Measurements from ENCODE around the gene ACAP1. TPM values are rescaled to one million over a fixed set of nuclear protein-coding genes. Genes with fewer than 3 reads are reported as not detected.
"Not testable (repeated sequence)": the region's sequence is repeated elsewhere in the genome, so short reads cannot be mapped to it uniquely, and the experiment has no call there.

The ACAP1 gene
- polyA plus RNA-seq, 6 donors from 2014 or later: 117 to 177 (median 155) TPM

GRCh38 chr17:7327501-7327900 lies 8.8 kb upstream of the ACAP1 start:
- no peaks in the 10 kb centered on the region for H3K9me3 Mint-ChIP-seq
- no peaks in the 10 kb centered on the region for H3K36me3 Mint-ChIP-seq
- DNase-seq: no peak

DNA sequence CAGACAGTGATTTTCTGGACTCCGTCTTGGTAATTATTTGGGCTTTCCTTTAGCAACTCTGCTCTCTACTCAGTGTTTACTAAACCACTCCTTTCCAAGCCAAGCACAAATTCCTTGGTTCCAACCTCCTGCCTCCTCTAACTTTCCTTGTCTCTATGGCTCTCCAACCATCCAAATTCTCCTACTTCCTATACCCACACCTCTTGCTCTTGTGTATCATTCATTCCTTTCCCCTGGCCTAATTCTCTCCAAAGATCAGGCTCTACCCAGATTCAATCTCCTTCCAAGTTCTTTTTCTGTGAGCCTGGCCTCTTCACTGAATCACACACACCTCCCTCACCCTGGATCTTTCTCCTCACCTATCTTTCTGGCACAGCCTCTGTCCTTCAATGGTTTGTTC lies 8.3 kb upstream of the ACAP1 start:
- ATAC-seq (ENCODE audit: low read depth in 2 of 2): no peak
- Mint-ChIP-seq H3K27ac (peak overlapping the region; percentile 1 to 96 (median 83)), H3K9me3 (no peaks in the 10 kb centered on the region), H3K27me3 (no peaks in the 10 kb centered on the region), H3K36me3 (no peaks in the 10 kb centered on the region), H3K4me3 (peak overlapping the region; percentile 33 to 99 (median 91)), H3K4me1 (peaks cover 37 to 48% (median 47%) of the 10 kb centered on the region in 3 donors)
- DNase-seq: no peak

More at GRCh38 chr17:7327501-7327900, 8.8 kb upstream of the ACAP1 start:
- Mint-ChIP-seq H3K27me3 (no peaks in the 10 kb centered on the region), H3K27ac (peak overlapping the region in 2 of 6 donors; percentile 15 to 84), H3K4me3 (peak overlapping the region in 3 of 8 donors; percentile 32 to 99 (median 93)), H3K4me1 (peaks cover 32 to 45% (median 43%) of the 10 kb centered on the region in 3 donors)
- ATAC-seq (ENCODE audit: low read depth in 2 of 2): no peak

DNA sequence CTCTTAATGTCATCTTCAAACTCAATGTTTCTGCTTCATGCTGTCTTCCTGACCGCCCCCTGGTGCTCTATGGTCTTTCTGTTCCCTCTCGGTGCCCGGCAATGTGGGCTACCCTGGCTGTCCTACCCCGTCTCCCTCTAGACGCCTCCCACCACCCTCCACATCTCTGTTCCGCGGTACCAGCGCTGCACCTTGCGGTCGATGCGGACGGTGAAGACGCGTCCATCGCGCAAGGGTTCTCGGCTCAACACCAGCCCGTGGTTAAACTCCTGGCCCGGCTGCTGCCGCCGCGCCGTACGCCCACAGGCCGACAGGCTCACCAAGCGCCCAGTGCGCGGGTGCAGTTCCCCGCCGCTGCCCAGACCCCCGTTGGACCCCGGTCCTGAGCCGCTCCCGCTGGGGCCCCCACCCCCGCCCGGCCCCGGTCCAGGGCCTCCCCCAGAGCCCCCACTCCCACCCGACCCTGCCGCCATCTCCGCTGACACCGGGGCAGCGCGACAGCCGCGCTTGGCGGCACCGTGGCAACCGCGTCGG lies 7.4 kb upstream of the ACAP1 start, which contains the start of gene NEURL4:
Gene NEURL4, minus strand, starts transcription at position 496 of the 534 bp plus-strand sequence. Its CDS starts 23 bp downstream, at position 473.
- Mint-ChIP-seq H3K27me3 (no peaks in the 10 kb centered on the region), H3K4me1 (peaks cover 42 to 54% (median 53%) of the 10 kb centered on the region in 3 donors), H3K27ac (peak within 1 kb of the TSS; percentile 93 to 98 (median 96)), H3K36me3 (no peaks in the 10 kb centered on the region), H3K4me3 (peak within 1 kb of the TSS; percentile 87 to 99 (median 96)), H3K9me3 (no peaks in the 10 kb centered on the region)
- ATAC-seq (ENCODE audit: low read depth in 2 of 2) (peak; percentile 11 to 14), DNase-seq (no peak)

GRCh38 chr17:7329374-7329996 lies 6.8 kb upstream of the ACAP1 start:
- H3K9me3 Mint-ChIP-seq: no peaks in the 10 kb centered on the region
- peak; percentile 67 to 71 for ATAC-seq (ENCODE audit: low read depth in 2 of 2)
- H3K27ac Mint-ChIP-seq: peak overlapping the region; percentile 93 to 98 (median 96)
- H3K36me3 Mint-ChIP-seq: no peaks in the 10 kb centered on the region
- no peaks in the 10 kb centered on the region for H3K27me3 Mint-ChIP-seq
- H3K4me1 Mint-ChIP-seq: peaks cover 39 to 53% (median 52%) of the 10 kb centered on the region in 3 donors
- peak; percentile 98 for DNase-seq
- H3K4me3 Mint-ChIP-seq: peak overlapping the region; percentile 87 to 99 (median 96)

GRCh38 chr17:7329997-7330637 lies 6.2 kb upstream of the ACAP1 start:
- Mint-ChIP-seq H3K4me3 (peak overlapping the region; percentile 87 to 99 (median 96)), H3K9me3 (no peaks in the 10 kb centered on the region), H3K27me3 (no peaks in the 10 kb centered on the region), H3K4me1 (peaks cover 40 to 56% (median 55%) of the 10 kb centered on the region in 3 donors), H3K27ac (peak overlapping the region; percentile 93 to 98 (median 96)), H3K36me3 (no peaks in the 10 kb centered on the region)
- DNase-seq (peak; percentile 84), ATAC-seq (ENCODE audit: low read depth in 2 of 2) (peak; percentile 57 to 62)

DNA sequence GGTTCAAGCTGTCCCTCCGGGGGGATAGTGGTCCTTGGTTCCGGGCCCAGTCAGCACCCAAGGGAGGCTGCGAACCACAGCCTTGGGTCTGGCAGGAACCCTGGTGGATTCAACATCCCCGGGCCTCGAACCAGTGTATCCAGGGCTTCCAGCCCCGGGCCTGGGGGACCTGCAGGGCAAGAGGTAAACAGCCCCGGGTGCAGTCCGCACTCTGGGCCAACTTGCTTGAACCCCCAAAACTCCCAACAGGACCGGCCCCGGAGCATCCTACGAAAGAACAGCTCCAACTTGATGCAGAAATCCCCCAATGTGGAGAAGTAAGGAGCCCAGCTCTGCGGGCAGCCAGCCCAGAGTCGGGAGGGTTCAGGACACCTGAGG lies 5.7 kb upstream of the ACAP1 start:
- peak overlapping the region; percentile 22 to 99 (median 93) for H3K4me3 Mint-ChIP-seq
- H3K27ac Mint-ChIP-seq: peak overlapping the region in 3 of 6 donors; percentile 80 to 97 (median 96)
- H3K36me3 Mint-ChIP-seq: no peaks in the 10 kb centered on the region
- ATAC-seq (ENCODE audit: low read depth in 2 of 2): no peak
- DNase-seq: no peak
- no peaks in the 10 kb centered on the region for H3K27me3 Mint-ChIP-seq
- no peaks in the 10 kb centered on the region for H3K9me3 Mint-ChIP-seq
- H3K4me1 Mint-ChIP-seq: peaks cover 45 to 61% (median 60%) of the 10 kb centered on the region in 3 donors

DNA sequence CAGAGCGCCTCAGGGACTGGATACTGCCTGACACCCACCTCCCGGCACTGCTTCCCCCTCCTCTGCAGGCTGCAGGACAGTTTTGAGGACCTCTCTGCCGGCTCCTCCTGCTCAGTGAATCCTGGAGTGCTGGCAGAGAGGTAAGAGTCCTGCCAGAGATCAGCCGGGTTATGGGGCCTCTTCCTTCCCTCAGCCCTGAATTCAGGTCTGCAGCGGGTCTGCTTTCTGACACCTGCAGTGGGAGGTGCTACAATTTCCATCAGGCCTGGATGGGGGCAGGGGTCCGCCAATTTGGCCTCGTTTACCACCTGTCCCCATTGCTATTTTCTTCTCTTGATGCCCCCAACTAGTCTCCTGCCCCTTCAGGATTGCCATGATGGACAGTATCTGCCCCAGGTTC lies 4.2 kb upstream of the ACAP1 start:
- ATAC-seq (ENCODE audit: low read depth in 2 of 2): no peak
- DNase-seq: no peak
- peak overlapping the region in 2 of 6 donors; percentile 63 to 67 for H3K27ac Mint-ChIP-seq
- no peaks in the 10 kb centered on the region for H3K27me3 Mint-ChIP-seq
- peak overlapping the region in 7 of 8 donors; percentile 30 to 79 (median 52) for H3K4me3 Mint-ChIP-seq
- H3K9me3 Mint-ChIP-seq: no peaks in the 10 kb centered on the region
- H3K36me3 Mint-ChIP-seq: no peaks in the 10 kb centered on the region
- peaks cover 53 to 67% (median 65%) of the 10 kb centered on the region in 3 donors for H3K4me1 Mint-ChIP-seq

DNA sequence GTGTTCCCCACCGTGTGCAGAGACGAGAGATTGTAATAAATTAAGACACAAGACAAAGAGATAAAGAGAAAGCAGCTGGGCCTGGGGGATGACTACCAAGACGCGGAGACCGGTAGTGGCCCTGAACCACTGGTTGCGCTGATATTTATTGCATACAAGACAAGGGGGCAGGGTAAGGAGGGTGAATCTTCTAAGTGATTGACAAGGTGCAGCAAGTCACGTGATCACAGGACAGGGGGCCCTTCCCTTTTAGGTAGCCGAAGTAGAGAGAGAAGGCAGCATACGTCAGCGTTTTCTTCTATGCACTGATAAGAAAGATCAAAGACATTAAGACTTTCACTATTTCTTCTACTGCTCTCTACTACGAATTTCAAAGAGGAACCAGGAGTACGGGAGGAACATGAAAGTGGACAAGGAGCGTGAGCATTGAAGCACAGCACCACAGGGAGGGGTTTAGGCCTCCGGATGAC lies 3.7 kb upstream of the ACAP1 start:
- not testable (repeated sequence) for H3K9me3 Mint-ChIP-seq; H3K27me3 Mint-ChIP-seq; H3K36me3 Mint-ChIP-seq; ATAC-seq (ENCODE audit: low read depth in 2 of 2)
- peak; percentile 36 for DNase-seq
- Mint-ChIP-seq H3K27ac (peak overlapping the region in 5 of 6 donors; percentile 47 to 92 (median 67)), H3K4me3 (peak overlapping the region; percentile 30 to 79 (median 46)), H3K4me1 (peaks cover 54 to 68% (median 67%) of the 10 kb centered on the region in 3 donors)

GRCh38 chr17:7334938-7335538 lies 1.3 kb upstream of the ACAP1 start:
- no peak for DNase-seq
- H3K4me1 Mint-ChIP-seq: peaks cover 45 to 64% (median 59%) of the 10 kb centered on the region in 3 donors
- ATAC-seq (ENCODE audit: low read depth in 2 of 2): no peak
- peak overlapping the region in 5 of 6 donors; percentile 76 to 96 (median 89) for H3K27ac Mint-ChIP-seq
- H3K27me3 Mint-ChIP-seq: no peaks in the 10 kb centered on the region
- H3K9me3 Mint-ChIP-seq: no peaks in the 10 kb centered on the region
- peaks cover 0 to 8% of the 10 kb centered on the region in 2 donors for H3K36me3 Mint-ChIP-seq
- H3K4me3 Mint-ChIP-seq: peak overlapping the region; percentile 42 to 97 (median 94)

DNA sequence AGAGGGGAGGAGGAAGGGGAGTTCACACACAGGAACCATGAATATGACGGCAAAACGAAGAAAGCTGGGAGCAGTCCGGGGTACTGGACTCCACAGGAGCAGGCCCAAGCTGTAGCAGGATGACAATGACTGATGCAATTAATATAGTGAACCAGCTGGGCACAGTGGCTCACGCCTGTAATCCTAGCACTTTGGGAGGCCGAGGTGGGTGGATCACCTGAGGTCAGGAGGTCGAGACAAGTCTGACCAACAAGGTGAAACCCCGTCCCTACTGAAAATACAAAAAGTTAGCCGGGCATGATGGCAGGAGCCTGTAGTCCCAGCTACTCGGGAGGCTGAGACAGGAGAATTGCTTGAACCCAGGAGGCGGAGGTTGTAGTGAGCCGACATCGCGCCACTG lies 564 bp upstream of the ACAP1 start:
- H3K4me1 Mint-ChIP-seq: peaks cover 46 to 58% (median 53%) of the 10 kb centered on the region in 3 donors
- H3K9me3 Mint-ChIP-seq; H3K27me3 Mint-ChIP-seq; ATAC-seq (ENCODE audit: low read depth in 2 of 2); DNase-seq; H3K36me3 Mint-ChIP-seq: not testable (repeated sequence)
- H3K4me3 Mint-ChIP-seq: peak overlapping the region; percentile 90 to 97 (median 95)
- H3K27ac Mint-ChIP-seq: peak overlapping the region in 5 of 6 donors; percentile 86 to 97 (median 91)

- peaks cover 45 to 52% (median 46%) of the 10 kb centered on the region in 3 donors for H3K4me1 Mint-ChIP-seq
- not testable (repeated sequence) for H3K27me3 Mint-ChIP-seq
These were observed 1.3 kb downstream of the ACAP1 start for GRCh38 chr17:7337600-7337999.

GRCh38 chr17:7340179-7340578 lies 3.9 kb downstream of the ACAP1 start:
- DNase-seq (no peak), ATAC-seq (ENCODE audit: low read depth in 2 of 2) (no peak)
- H3K27me3 Mint-ChIP-seq: no peaks in the 10 kb centered on the region
- peaks cover 0 to 23% of the 10 kb centered on the region in 2 donors for H3K36me3 Mint-ChIP-seq
- no peaks in the 10 kb centered on the region for H3K9me3 Mint-ChIP-seq
- H3K4me1 Mint-ChIP-seq: peaks cover 39 to 44% (median 40%) of the 10 kb centered on the region in 3 donors
- H3K4me3 Mint-ChIP-seq: peak overlapping the region in 2 of 8 donors; percentile 33 to 55
- H3K27ac Mint-ChIP-seq: peak overlapping the region in 1 of 6 donors; percentile 7

More at GRCh38 chr17:7337600-7337999, 1.3 kb downstream of the ACAP1 start:
- not testable (repeated sequence) for DNase-seq, H3K9me3 Mint-ChIP-seq
- peak; percentile 34 to 41 for ATAC-seq (ENCODE audit: low read depth in 2 of 2)
- Mint-ChIP-seq H3K27ac (peak overlapping the region in 4 of 6 donors; percentile 74 to 98 (median 88)), H3K4me3 (peak overlapping the region; percentile 90 to 97 (median 95)), H3K36me3 (peaks cover 0 to 15% of the 10 kb centered on the region in 2 donors)

DNA sequence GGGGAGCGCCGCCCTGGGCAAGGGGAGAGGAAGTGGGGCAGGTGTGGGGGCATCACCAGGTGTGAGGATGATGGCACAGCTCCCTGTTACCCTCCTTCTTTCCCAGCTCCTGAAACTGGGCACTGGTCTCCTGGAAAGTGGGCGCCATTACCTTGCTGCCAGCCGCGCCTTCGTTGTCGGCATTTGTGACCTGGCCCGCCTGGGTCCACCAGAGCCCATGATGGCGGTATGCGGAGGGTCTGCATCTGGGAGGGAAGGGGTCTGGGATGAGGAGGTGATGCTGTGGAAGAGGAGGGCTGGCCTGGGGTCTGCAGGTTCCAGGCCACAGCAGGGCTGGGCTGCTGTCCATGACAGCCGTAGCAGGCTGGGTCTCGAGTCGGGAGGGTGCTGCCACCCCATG lies 5.5 kb downstream of the ACAP1 start:
- H3K36me3 Mint-ChIP-seq: peaks cover 0 to 23% of the 10 kb centered on the region in 2 donors
- H3K4me1 Mint-ChIP-seq: peaks cover 26 to 30% (median 30%) of the 10 kb centered on the region in 3 donors
- no peaks in the 10 kb centered on the region for H3K9me3 Mint-ChIP-seq
- DNase-seq: no peak
- ATAC-seq (ENCODE audit: low read depth in 2 of 2): no peak
- H3K27ac Mint-ChIP-seq: peak overlapping the region in 1 of 6 donors; percentile 86
- H3K27me3 Mint-ChIP-seq: no peaks in the 10 kb centered on the region
- peak overlapping the region in 1 of 8 donors; percentile 24 for H3K4me3 Mint-ChIP-seq
